Measurements from ENCODE around the gene WDR81. TPM values are rescaled to one million over a fixed set of nuclear protein-coding genes. Genes with fewer than 3 reads are reported as not detected.

The WDR81 gene
- total RNA-seq, 1 experiment from 2014 or later = 19.4 TPM

- CTCF ChIA-PET = interaction anchor here (0.6 kb wide), 1 partner anchor 102 kb away, joined by 3 read pairs; no protein-coding TSS in a partner anchor
- H3K4me3 ChIP-seq (ENCODE audit: low read depth, low read length, poor library complexity, severe bottlenecking) = no peak overlapping the region
- no peak for DNase-seq (ENCODE audit: low spot score)
- intact Hi-C loops (cut with micrococcal nuclease; ENCODE audit: unreplicated experiment) = loop anchor here (10.0 kb wide), 1 partner anchor 153 kb away; no protein-coding TSS in a partner anchor
- TF ChIP-seq EZH2 (IDR thresholded peaks at IDR 0.05; ENCODE audit: borderline replicate concordance, low read depth, low read length, poor library complexity, severe bottlenecking) = no peak
- TF ChIP-seq CTCF (conservative IDR thresholded peaks at IDR 0.05; ENCODE audit: low read depth, low read length) = no peak
- no TSS peak for BruUV-seq (replicated peaks)
- H3K36me3 ChIP-seq (ENCODE audit: insufficient read depth, low read length, poor library complexity, severe bottlenecking) = peaks cover 6% of the 10 kb centered on the region
- peaks cover 28% of the 10 kb centered on the region for H3K4me1 ChIP-seq (ENCODE audit: insufficient read depth, low read length, poor library complexity, severe bottlenecking)
- POLR2A ChIA-PET (ENCODE audit: low non-redundant PET) = no interaction called here
- no peaks in the 10 kb centered on the region for H3K9me3 ChIP-seq (ENCODE audit: low read depth, low read length, poor library complexity, severe bottlenecking)
- no peaks in the 10 kb centered on the region for H3K27me3 ChIP-seq (replicated peaks; ENCODE audit: insufficient read depth, low read depth, low read length, poor library complexity)
- peak overlapping the region; percentile 85 for H3K27ac ChIP-seq (ENCODE audit: low read depth, low read length, poor library complexity, severe bottlenecking)
Observed at GRCh38 chr17:1712271-1712670, 12.2 kb upstream of the WDR81 start.

GRCh38 chr17:1713160-1713877 lies 11.2 kb upstream of the WDR81 start:
- H3K4me3 ChIP-seq (ENCODE audit: low read depth, low read length, poor library complexity, severe bottlenecking) = peak overlapping the region; percentile 60
- CTCF ChIA-PET = interaction anchor here (0.6 to 1.9 kb wide), 6 partner anchors 70 to 531 kb away, joined by 3 to 8 read pairs (median 4); no protein-coding TSS in a partner anchor
- peaks cover 36% of the 10 kb centered on the region for H3K4me1 ChIP-seq (ENCODE audit: insufficient read depth, low read length, poor library complexity, severe bottlenecking)
- no peak for DNase-seq (ENCODE audit: low spot score)
- TSS peak; percentile 54 for BruUV-seq (replicated peaks)
- no peak for TF ChIP-seq CTCF (conservative IDR thresholded peaks at IDR 0.05; ENCODE audit: low read depth, low read length)
- TF ChIP-seq EZH2 (IDR thresholded peaks at IDR 0.05; ENCODE audit: borderline replicate concordance, low read depth, low read length, poor library complexity, severe bottlenecking) = no peak
- intact Hi-C loops (cut with micrococcal nuclease; ENCODE audit: unreplicated experiment) = loop anchor here (10.0 kb wide), 1 partner anchor 151 kb away; no protein-coding TSS in a partner anchor
- H3K27ac ChIP-seq (ENCODE audit: low read depth, low read length, poor library complexity, severe bottlenecking) = peak overlapping the region; percentile 85
- POLR2A ChIA-PET (ENCODE audit: low non-redundant PET) = interaction anchor here (0.6 kb wide), 2 partner anchors 178 to 493 kb away, joined by 3 read pairs; no protein-coding TSS in a partner anchor
- H3K9me3 ChIP-seq (ENCODE audit: low read depth, low read length, poor library complexity, severe bottlenecking) = no peaks in the 10 kb centered on the region
- H3K36me3 ChIP-seq (ENCODE audit: insufficient read depth, low read length, poor library complexity, severe bottlenecking) = peaks cover 6% of the 10 kb centered on the region
- no peaks in the 10 kb centered on the region for H3K27me3 ChIP-seq (replicated peaks; ENCODE audit: insufficient read depth, low read depth, low read length, poor library complexity)

GRCh38 chr17:1713878-1714426 lies 10.6 kb upstream of the WDR81 start:
- no TSS peak for BruUV-seq (replicated peaks)
- H3K4me3 ChIP-seq (ENCODE audit: low read depth, low read length, poor library complexity, severe bottlenecking) = peak overlapping the region; percentile 60
- ChIA-PET POLR2A (ENCODE audit: low non-redundant PET) (interaction anchor here (0.6 kb wide), 1 partner anchor 65 kb away, joined by 3 read pairs; no protein-coding TSS in a partner anchor), CTCF (interaction anchor here (0.5 to 1.9 kb wide), 8 partner anchors 70 to 531 kb away, joined by 3 to 8 read pairs (median 4); partner anchors contain the start of genes RPA1 and SMYD4)
- TF ChIP-seq CTCF (conservative IDR thresholded peaks at IDR 0.05; ENCODE audit: low read depth, low read length) = peak; percentile 73
- no peak for TF ChIP-seq EZH2 (IDR thresholded peaks at IDR 0.05; ENCODE audit: borderline replicate concordance, low read depth, low read length, poor library complexity, severe bottlenecking)
- H3K4me1 ChIP-seq (ENCODE audit: insufficient read depth, low read length, poor library complexity, severe bottlenecking) = peaks cover 36% of the 10 kb centered on the region
- DNase-seq (ENCODE audit: low spot score) = peak; percentile 71
- peaks cover 6% of the 10 kb centered on the region for H3K36me3 ChIP-seq (ENCODE audit: insufficient read depth, low read length, poor library complexity, severe bottlenecking)
- H3K27ac ChIP-seq (ENCODE audit: low read depth, low read length, poor library complexity, severe bottlenecking) = peak overlapping the region; percentile 85
- no peaks in the 10 kb centered on the region for H3K9me3 ChIP-seq (ENCODE audit: low read depth, low read length, poor library complexity, severe bottlenecking)
- intact Hi-C loops (cut with micrococcal nuclease; ENCODE audit: unreplicated experiment) = loop anchor here (10.0 kb wide), 1 partner anchor 151 kb away; no protein-coding TSS in a partner anchor
- no peaks in the 10 kb centered on the region for H3K27me3 ChIP-seq (replicated peaks; ENCODE audit: insufficient read depth, low read depth, low read length, poor library complexity)
